Pancreas (tissue), 10 donors: ENCODE data around the gene PDGFA. TPM values are rescaled to one million over a fixed set of nuclear protein-coding genes. Genes with fewer than 3 reads are reported as not detected.
A peak's percentile ranks its signal among the peaks of the same experiment; 100 is the strongest.

Experiments used
- ATAC-seq, 4 donors: fragments of 200-7000 bp; cut with Tn5 transposase; one replicate each; pipeline versions ENCODE4 v1.8.0 to v1.9.1; 2020; ENCODE audit warnings: mild to moderate bottlenecking in 4 of 4, moderate library complexity in 4 of 4
- DNase-seq, 6 donors: peaks; one replicate each; pipeline ENCODE4 v3.0.0-alpha.2; 2020
- FAIRE-seq: peaks from 2 replicates; lab custom pipeline; 2012; peaks lifted over from hg19 to GRCh38; lab: Jason Lieb, UNC
- H3K27ac ChIP-seq, 4 donors: fragments of 200-600 bp; sonication (generic); 1 replicate in 3 of 4; 2 replicates in 1 of 4; pipeline versions ENCODE4 v1.5.0 to v1.8.0; 2020
- H3K27me3 ChIP-seq, 4 donors: fragments of 200-600 bp; one replicate each; pipeline ENCODE4 v1.8.0; 2021
- H3K36me3 ChIP-seq, 3 donors: fragments of 200-600 bp; sonication (generic) in 1 of 3; one replicate each; pipeline versions ENCODE4 v1.5.0 to v1.8.0; 2020 to 2021
- H3K4me1 ChIP-seq, 3 donors: fragments of 200-600 bp; one replicate each; pipeline ENCODE4 v1.8.0; 2021
- H3K4me3 ChIP-seq, 4 donors: fragments of 200-600 bp; sonication (generic) in 2 of 4; one replicate each; pipeline versions ENCODE4 v1.5.0 to v1.8.0; 2020 to 2021
- H3K9me3 ChIP-seq, 4 donors: fragments of 200-600 bp; one replicate each; pipeline ENCODE4 v1.8.0; 2021
- CTCF ChIP-seq, 4 donors: fragments of 200-600 bp; sonication (generic) in 3 of 4; IDR thresholded peaks; one replicate each; pipeline versions ENCODE4 v1.5.0 to v1.8.0; 2021; ENCODE audit warnings: antibody characterized with exemption in 4 of 4
- WGBS, 2 donors: extraction: QIAGEN DNeasy Blood & Tissue Kit; methylation state at CpG; one replicate each; pipeline ENCODE4 v1.1.7; 2013; 5-methylcytosine and 5-hydroxymethylcytosine counted together
- intact Hi-C, 3 donors: fragments of 100-400 bp; cut with DNase I; formaldehyde crosslinking; loops; one replicate each; pipeline versions ENCODE4 v1.11.1 to v1.14.2; 2022
- polyA plus RNA-seq, 2 donors: library from polyadenylated mRNA; stranded (reverse); fragments of 200-250 nt; gene quantifications; one replicate each; pipeline ENCODE4 v1.2.3, GENCODE V29; 2013
- total RNA-seq, 6 donors: library from RNA; stranded (reverse); fragmentation: NEBNext Ultra II Directional in 4 of 6; extraction: Animal tissue kit (Norgen Biotek cat#: 25700) in 4 of 6; gene quantifications; one replicate each; pipeline versions ENCODE4 v1.2.1 to v1.2.4, GENCODE V29; 2021 to 2023
- donor health status: healthy with polysubstance abuse.
- donor health status: DM: no; HTN: no; CAD: no; lungs with moderate emphysema.
- donor health status: DM: no; HTN: no; CAD: no.
- donor health status: control.
- donor health status: control.
- donor health status: Bipolar disorder and iron deficiency.
- donor health status: DM: yes; HTN: yes; CAD: no.
- donor health status: DM: no; HTN: no; CAD: no.
- donor health status: DM: no; HTN: no; CAD: no.
- donor health status: DM: yes; HTN: yes; CAD: no.

Gene PDGFA
- total and polyA plus RNA-seq, 8 donors = 53.3 to 175 (median 65.6) TPM

- ATAC-seq = peak; percentile 19 to 64 (median 48)
- H3K36me3 ChIP-seq = no peaks in the 10 kb centered on the region
- no peaks in the 10 kb centered on the region for H3K27me3 ChIP-seq
- intact Hi-C loops = no loop called here
- no peaks in the 10 kb centered on the region for H3K9me3 ChIP-seq
- TF ChIP-seq CTCF (IDR thresholded peaks at IDR 0.05) = no peak
- H3K4me1 ChIP-seq = no peaks in the 10 kb centered on the region
- DNase-seq = peak in 4 of 6 donors; percentile 5 to 60 (median 50)
- peak overlapping the region in 1 of 4 donors; percentile 4 for H3K27ac ChIP-seq
- no peak overlapping the region for H3K4me3 ChIP-seq
- 59 to 76% methylated on average over 22 to 26 of the region's 26 CpGs for WGBS, 2 donors
- FAIRE-seq = no peak
These were observed 47.6 kb downstream of the PDGFA start for GRCh38 chr7:471866-472639.

GRCh38 chr7:471191-471865 lies 48.3 kb downstream of the PDGFA start:
- ATAC-seq (no peak), DNase-seq (peak in 3 of 6 donors; percentile 28 to 70 (median 37)), FAIRE-seq (no peak)
- no peak overlapping the region for H3K4me3 ChIP-seq
- H3K36me3 ChIP-seq = no peaks in the 10 kb centered on the region
- H3K27ac ChIP-seq = peak overlapping the region in 1 of 4 donors; percentile 4
- intact Hi-C loops = no loop called here
- 83 to 88% methylated on average over 20 of the region's 21 CpGs for WGBS, 2 donors
- H3K4me1 ChIP-seq = no peaks in the 10 kb centered on the region
- no peak for TF ChIP-seq CTCF (IDR thresholded peaks at IDR 0.05)
- no peaks in the 10 kb centered on the region for H3K27me3 ChIP-seq
- H3K9me3 ChIP-seq = no peaks in the 10 kb centered on the region

GRCh38 chr7:469563-469961 lies 50.1 kb downstream of the PDGFA start:
- intact Hi-C loops = no loop called here
- H3K27me3 ChIP-seq = no peaks in the 10 kb centered on the region
- 92 to 96% methylated on average over 15 to 17 of the region's 17 CpGs for WGBS, 2 donors
- H3K27ac ChIP-seq = no peak overlapping the region
- H3K4me1 ChIP-seq = no peaks in the 10 kb centered on the region
- DNase-seq (peak in 2 of 6 donors; percentile 43 to 53), FAIRE-seq (no peak), ATAC-seq (no peak)
- H3K9me3 ChIP-seq = no peaks in the 10 kb centered on the region
- no peak overlapping the region for H3K4me3 ChIP-seq
- TF ChIP-seq CTCF (IDR thresholded peaks at IDR 0.05) = no peak
- no peaks in the 10 kb centered on the region for H3K36me3 ChIP-seq

- no peak overlapping the region for H3K4me3 ChIP-seq
- WGBS, 2 donors = 84 to 90% methylated on average over 16 of the region's 16 CpGs
- no peaks in the 10 kb centered on the region for H3K27me3 ChIP-seq
- intact Hi-C loops = no loop called here
- no peak for ATAC-seq
- TF ChIP-seq CTCF (IDR thresholded peaks at IDR 0.05) = no peak
- DNase-seq = peak in 1 of 6 donors; percentile 22
- H3K36me3 ChIP-seq = no peaks in the 10 kb centered on the region
- no peaks in the 10 kb centered on the region for H3K9me3 ChIP-seq
- H3K27ac ChIP-seq = no peak overlapping the region
- FAIRE-seq = no peak
- H3K4me1 ChIP-seq = no peaks in the 10 kb centered on the region
These were observed 50.7 kb downstream of the PDGFA start for GRCh38 chr7:468681-469562.
